GM12801 (cell line): Measurements from ENCODE around the gene CDK15.

Experiments
- CTCF ChIP-seq: IDR thresholded peaks from one replicate; pipeline ENCODE4 v1.5.1; 2011; ENCODE audit warnings: control low read depth; ENCODE audit not compliant: insufficient read length; ENCODE audit errors: extremely low read depth

The CDK15 gene

GRCh38 chr2:201860636-201861066 is 54.3 kb downstream of the CDK15 start:
- no peak for TF ChIP-seq CTCF

- no peak for TF ChIP-seq CTCF
These were observed 56.5 kb downstream of the CDK15 start for GRCh38 chr2:201862843-201863242.

GRCh38 chr2:201866643-201867473 is 60.5 kb downstream of the CDK15 start:
- no peak for TF ChIP-seq CTCF

GRCh38 chr2:201871471-201871870 is 65.1 kb downstream of the CDK15 start:
- no peak for TF ChIP-seq CTCF

- TF ChIP-seq CTCF, result no peak
These were observed 66.3 kb downstream of the CDK15 start for GRCh38 chr2:201872591-201872990.

GRCh38 chr2:201879996-201880395 is 73.7 kb downstream of the CDK15 start:
- no peak for TF ChIP-seq CTCF

- no peak for TF ChIP-seq CTCF
These were observed 74.2 kb downstream of the CDK15 start for GRCh38 chr2:201880579-201880978.
